Middle frontal gyrus (tissue), 1 donor: ENCODE data around the gene TMX4.
A peak's percentile ranks its signal among the peaks of the same experiment; 100 is the strongest.
"Not testable (repeated sequence)": the region's sequence is repeated elsewhere in the genome, so short reads cannot be mapped to it uniquely, and the experiment has no call there.

Source experiments
- DNase-seq: peaks from one replicate; pipeline ENCODE4 v3.0.0-alpha.2; 2015; ENCODE audit warnings: low spot score; ENCODE audit errors: extremely low spot score

The TMX4 gene, protein sequence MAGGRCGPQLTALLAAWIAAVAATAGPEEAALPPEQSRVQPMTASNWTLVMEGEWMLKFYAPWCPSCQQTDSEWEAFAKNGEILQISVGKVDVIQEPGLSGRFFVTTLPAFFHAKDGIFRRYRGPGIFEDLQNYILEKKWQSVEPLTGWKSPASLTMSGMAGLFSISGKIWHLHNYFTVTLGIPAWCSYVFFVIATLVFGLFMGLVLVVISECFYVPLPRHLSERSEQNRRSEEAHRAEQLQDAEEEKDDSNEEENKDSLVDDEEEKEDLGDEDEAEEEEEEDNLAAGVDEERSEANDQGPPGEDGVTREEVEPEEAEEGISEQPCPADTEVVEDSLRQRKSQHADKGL

GRCh38 chr20:8019246-8019997, at the start of gene TMX4:
TSS of gene TMX4 (minus strand) at chr20:8019761. CDS start at chr20:8019613, 148 bp downstream.
- DNase-seq: peak; percentile 80

GRCh38 chr20:8067082-8067481, 47.5 kb upstream of the TMX4 start:
- no peak for DNase-seq

DNA sequence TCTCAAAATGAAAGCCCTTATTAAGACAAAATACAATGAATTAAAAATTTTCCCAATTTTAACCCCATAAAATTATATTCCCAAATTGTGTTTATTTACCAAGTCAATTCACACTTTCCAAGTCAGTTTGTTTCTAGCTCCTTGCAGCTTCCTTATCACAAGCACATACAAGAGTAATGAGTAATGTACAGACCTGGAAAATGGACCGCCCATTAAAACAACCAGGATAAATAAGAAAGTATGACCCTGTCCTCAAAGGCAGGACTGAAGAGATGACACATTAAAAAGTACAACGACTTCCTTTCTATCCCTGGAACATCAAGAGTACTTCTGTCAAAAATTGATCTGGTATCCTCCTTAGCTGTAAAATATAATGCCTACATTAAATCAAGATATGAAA, 47.1 kb upstream of the TMX4 start:
- no peak for DNase-seq

- DNase-seq: no peak
Observed at GRCh38 chr20:8065691-8066090, 46.1 kb upstream of the TMX4 start.

DNA sequence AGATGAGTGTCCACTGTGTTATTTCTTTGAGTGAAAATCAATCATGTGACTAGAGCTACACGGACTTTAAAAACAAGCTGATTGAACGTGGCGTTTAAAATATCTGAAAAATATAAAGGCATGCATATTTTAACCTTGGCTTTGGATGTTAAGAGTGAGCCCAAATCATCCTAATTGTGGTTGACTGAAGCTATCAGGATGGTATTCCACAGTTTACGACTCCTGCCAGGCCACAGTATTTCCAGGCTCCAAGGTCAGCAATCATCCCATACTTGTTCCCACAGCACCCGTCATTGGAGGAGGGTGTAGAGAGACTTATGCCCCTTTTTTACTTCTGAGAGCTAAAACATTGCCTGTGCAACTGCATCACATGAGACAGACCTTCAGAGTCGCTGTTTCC, 43.2 kb upstream of the TMX4 start:
- DNase-seq: no peak

GRCh38 chr20:8061861-8062518, 42.4 kb upstream of the TMX4 start:
- peak; percentile 33 for DNase-seq

GRCh38 chr20:8060977-8061376, 41.4 kb upstream of the TMX4 start:
- no peak for DNase-seq

DNA sequence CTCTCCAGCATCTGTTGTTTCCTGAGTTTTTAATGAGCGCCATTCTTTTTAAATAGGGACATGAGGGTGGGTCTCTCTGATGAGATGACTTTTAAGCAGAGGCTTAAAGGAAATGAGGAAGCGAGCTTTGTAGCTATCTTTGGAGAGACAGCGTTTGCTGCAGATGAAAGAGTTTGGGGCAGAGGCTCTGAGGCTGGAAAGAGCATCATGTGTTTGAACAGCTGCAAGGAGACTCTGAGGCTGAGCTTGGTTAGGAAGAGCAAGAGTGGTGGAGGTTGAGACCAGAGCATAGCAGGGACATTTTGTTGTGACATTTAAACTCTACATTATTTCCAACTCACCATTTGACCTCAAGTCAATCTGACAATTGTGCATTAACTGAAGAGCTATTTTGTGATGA, 38.3 kb upstream of the TMX4 start:
- DNase-seq: no peak

DNA sequence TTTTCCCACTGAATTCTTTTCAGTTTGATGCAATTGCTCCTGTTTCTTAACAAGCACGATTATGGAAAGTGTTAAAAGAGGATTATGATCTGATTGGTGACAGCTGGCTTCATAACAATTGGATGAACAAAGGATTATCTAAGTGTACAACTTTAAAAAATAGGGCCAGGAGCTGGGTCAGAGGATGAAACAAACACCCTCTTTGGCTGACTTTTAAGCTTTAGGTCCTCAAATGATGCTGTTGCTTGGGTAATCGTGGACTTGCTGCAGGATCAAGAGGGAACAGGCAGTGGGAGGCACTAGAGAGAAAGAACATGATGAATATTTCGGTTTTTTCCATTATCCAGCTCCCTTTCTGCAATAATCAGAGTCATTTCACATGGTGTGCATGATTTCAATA, 35.5 kb upstream of the TMX4 start:
- DNase-seq: no peak

- DNase-seq: no peak
Observed at GRCh38 chr20:8050157-8050837, 30.7 kb upstream of the TMX4 start.

DNA sequence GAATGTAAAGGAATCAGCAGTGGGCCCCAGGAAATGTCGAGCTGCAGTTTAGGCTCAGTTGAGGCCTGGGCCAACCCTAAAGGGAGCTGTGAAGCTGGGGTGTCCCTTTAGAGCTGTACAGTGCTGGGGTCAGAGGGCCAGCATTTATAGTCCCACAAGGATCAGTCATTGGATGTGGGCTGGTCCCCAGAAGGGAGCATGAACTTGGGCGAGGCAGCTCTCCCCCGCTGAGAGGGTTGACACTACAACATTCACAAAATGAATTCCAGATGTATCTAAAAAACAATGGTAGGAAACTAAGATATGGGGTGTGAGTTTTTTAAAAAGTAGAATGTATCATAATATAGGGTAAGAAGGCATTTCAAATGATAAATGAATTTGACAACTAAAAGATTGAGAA, 29.7 kb upstream of the TMX4 start:
- DNase-seq: no peak

GRCh38 chr20:8045946-8046345, 26.4 kb upstream of the TMX4 start:
- DNase-seq: no peak

GRCh38 chr20:8043687-8044282, 24.2 kb upstream of the TMX4 start:
- peak; percentile 56 for DNase-seq

DNA sequence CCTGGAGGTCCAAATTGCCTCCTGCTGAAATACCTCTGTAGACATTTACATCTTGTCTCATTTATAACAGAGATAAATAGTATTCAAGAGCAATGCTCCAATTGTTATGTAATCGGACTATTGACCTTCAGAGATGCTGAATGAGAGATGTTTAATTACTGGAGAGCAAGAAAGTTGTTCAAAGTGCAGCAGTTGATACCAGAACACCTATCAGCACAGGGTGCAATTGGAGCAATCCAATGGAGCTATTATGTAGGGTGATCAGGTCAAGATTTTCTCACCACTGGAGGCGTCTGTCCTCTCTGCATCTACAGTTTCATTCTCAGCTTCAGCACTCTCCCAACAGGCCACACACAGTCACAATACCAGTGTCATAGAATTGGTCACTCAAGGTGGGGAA, 19.5 kb upstream of the TMX4 start:
- no peak for DNase-seq

GRCh38 chr20:8036771-8037170, 17.2 kb upstream of the TMX4 start:
- DNase-seq: no peak

DNA sequence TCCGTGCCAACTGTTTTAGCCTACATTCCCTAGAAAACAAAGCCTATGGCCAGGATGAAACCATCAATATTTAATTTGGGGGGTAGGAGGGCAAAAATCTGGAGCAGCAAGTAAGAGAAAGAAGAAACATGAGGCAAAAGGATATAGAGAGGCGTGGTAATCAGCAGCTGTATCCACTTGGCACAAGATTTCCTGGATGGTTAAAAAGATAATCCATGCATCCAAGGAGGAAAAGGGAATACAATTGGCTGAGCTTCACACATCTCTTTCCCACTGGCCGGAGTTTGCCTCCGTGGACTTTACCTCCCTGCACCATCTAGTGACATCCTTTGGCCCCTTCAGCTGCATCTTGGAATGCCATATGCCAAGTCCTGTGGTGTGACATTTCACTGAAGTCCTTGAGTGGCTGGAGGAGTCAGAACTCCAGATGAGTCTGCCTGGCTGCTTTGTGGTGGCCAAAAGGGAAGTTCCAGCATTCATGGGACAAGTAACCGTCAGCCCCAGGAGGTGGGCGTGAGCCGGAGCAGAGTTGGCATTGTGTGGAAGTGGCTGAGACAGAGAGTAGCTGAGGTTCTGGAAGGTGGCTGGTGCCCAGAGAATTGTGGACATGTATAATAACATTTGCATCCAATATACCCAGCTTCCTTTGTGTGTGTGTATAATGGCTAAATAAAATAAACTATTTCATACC, 13.7 kb upstream of the TMX4 start:
- DNase-seq: no peak

- no peak for DNase-seq
Observed at GRCh38 chr20:8032499-8032898, 12.9 kb upstream of the TMX4 start.

DNA sequence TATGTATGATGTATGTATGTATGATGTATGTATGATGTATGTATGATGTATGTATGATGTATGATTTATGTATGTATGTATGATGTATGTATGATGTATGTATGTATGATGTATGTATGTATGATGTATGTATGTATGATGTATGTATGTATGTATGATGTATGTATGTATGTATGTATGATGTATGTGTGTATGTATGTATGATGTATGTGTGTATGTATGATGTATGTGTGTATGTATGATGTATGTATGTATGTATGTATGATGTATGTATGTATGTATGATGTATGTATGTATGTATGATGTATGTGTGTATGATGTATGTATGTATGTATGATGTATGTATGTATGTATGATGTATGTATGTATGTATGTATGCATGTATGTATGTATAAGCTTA, 12.0 kb upstream of the TMX4 start:
- DNase-seq: not testable (repeated sequence)

GRCh38 chr20:8021541-8022269, 2.1 kb upstream of the TMX4 start:
- DNase-seq: no peak
